GM10847 (cell line): ENCODE results near the gene GPM6B.

Experiments used
- POLR2A ChIP-seq: IDR thresholded peaks from 2 replicates; pipeline ENCODE4 v1.6.1; 2011; ENCODE audit not compliant: insufficient read length; ENCODE audit errors: extremely low read depth

Gene GPM6B

DNA sequence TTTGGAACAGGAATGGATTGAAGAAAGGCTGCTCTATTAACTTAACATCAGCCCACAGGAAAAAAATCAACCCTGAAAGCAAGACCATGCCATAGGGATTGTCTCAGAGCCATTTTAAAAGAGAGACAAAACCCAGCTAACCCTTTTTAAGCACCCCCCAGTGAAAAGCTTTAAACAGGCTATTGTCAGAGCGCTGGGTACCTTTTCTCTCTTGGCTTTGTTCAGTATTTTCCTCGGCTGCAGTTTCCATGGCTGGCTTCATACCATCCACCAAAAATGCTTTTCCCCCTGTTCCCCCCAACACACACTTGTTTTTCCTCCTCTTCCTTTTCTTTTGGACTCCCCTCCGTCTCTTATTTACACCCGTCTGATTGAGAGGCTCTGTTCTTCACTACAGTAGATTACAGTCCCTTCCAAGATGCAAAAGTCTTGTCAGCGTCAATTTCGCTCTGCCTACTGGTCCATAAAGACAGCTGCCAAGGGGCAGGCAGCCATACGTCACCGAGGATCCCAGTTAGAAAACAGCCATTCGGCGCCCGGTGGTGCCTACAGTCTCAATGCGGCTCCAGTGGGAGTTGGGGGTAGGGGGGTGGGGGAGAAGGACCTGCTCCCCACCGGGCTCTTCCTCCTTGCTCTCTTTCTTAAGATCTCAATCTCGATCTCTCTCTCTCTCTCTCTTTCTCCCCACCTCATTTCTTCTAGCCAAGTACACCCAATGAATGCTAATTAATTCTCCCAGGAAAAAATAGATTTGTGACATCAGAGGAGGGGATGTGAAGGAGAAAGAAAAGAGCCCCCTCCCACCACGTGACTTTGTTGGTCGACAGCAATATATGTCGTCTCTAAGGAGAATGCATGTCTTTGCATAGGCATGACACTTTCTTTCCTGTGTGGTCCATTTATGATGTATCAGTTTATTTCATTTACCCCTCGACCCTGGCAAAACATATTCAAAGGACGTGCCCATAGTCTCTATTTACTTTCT lies at the start of gene GPM6B:
Gene GPM6B (minus strand): TSS at position 451 of the 985 bp plus-strand sequence. CDS start 189 bp downstream, at position 262.
- TF ChIP-seq POLR2A, result no peak

- no peak for TF ChIP-seq POLR2A
Measured at GRCh38 chrX:13864264-13864663, 47.4 kb upstream of the GPM6B start.

- no peak for TF ChIP-seq POLR2A
Measured at GRCh38 chrX:13863324-13863723, 46.4 kb upstream of the GPM6B start.

DNA sequence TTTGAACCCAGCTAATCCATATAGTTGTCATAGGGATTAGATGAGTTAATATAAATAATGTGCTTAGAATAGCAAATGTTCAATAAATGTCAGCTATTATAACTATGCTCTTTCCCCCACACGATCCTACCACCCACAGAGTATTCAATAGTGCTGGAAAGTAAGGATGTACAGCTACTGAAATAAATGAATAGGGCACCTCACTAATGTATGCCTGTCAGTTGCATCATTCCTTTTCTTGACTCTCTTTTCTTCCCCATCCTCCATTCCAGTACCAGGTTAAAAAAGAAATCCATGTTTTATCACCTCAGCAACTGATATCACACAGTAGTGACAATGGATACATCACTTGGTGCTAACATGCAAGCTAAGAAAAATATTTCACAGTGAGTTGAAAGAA lies 42.8 kb upstream of the GPM6B start:
- TF ChIP-seq POLR2A, result no peak

DNA sequence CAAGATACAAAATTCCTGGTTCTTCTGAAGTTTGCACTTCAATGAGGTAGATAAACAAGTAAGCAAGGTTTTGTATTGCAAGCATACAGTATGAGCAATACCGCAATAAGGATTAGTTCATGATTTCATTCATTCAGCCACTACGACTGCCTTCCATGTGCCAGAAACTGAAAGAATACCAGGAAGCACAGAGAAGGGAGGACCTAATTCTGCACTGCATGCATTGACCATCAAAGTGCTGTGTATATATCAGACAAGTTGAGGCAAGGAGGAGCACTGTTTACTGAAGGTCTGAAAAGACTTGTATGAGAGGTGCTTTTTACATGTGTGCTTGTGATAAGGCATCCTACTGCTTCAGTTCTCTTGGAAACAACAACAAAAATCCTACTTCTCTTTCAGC lies 40.9 kb upstream of the GPM6B start:
- no peak for TF ChIP-seq POLR2A

DNA sequence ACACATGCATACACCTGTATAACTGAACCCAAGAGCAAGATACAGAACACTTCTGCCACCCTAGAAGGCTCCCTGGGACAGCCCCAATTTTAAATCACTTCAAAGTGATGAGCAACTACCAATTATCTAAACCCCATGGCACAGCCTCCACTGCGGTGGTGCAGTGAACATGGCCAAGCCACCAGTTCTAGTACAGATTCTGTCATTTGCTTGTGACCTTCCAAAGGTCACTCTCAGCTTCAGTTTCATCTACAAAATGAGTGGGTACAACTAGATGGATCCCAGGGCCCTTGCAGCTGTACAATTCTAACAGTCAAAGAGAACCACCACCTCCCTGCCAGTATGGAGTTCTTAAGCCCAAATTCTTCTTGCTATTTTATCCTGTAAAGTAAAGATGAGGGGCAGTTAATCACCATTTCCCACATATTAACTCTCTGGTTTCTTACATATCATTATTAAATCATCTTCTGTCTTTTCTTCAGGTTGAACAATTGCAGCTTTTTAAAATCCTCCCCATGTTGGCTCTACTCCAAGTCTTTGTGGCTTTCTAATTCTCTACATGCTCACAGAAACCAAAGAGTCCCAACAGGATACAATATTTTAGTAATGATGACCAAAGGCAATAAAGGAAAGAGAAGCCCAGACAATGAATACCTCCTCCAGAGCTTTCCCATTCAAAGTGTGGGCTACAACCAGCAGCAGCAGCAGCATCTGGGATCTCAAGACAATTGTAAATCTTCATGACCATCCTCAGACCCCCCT lies 39.0 kb upstream of the GPM6B start:
- no peak for TF ChIP-seq POLR2A

GRCh38 chrX:13854003-13854402 lies 37.1 kb upstream of the GPM6B start:
- TF ChIP-seq POLR2A, result no peak

GRCh38 chrX:13852001-13852695 lies 35.3 kb upstream of the GPM6B start:
- TF ChIP-seq POLR2A, result no peak

- TF ChIP-seq POLR2A, result no peak
Measured at GRCh38 chrX:13845721-13846378, 29.0 kb upstream of the GPM6B start.

- TF ChIP-seq POLR2A, result no peak
Measured at GRCh38 chrX:13843150-13843721, 26.3 kb upstream of the GPM6B start.

- no peak for TF ChIP-seq POLR2A
Measured at GRCh38 chrX:13840121-13840520, 23.2 kb upstream of the GPM6B start.

DNA sequence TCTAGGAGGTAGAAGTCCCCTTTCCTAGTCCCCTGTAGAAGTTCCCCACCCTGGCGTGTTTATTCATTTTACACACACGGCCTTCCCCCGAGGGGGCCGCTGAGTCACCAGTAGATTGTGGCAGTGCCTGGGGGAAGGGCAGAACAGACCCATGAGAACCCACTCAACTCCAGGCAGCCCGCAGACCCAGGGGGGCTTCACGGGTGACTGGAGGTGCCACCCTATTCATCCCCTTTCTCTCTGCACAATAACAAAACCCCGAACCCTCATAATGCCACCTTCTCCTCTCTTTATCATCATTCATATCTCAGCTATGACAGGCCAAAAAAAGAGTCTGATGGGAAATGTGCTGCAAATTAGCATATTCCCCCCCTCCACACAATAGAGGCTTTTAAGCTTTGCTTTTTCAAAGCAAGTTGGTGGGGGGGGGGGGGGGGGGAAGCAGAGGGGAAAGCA lies 20.4 kb upstream of the GPM6B start:
- TF ChIP-seq POLR2A, result no peak

GRCh38 chrX:13836575-13836974 lies 19.7 kb upstream of the GPM6B start:
- TF ChIP-seq POLR2A, result no peak

GRCh38 chrX:13835825-13836224 lies 18.9 kb upstream of the GPM6B start:
- TF ChIP-seq POLR2A, result no peak

DNA sequence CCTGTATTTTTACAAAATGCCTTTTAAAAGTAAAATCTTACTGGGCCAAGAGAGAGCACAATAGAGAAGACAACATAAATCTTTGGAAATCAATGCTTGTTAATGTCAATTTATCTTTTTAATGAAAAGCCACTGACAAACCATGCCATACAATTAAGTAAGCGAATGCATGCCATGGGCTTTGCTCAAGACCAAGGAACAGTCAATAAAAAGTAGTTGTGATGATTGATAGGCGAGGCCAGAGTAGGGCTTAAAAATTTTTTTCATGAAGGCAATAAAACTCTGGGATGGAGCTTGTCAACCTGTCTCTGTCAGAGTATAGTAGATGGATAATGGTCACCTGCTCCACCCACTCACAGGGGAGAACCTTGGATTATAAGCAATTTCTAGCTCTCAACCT lies 17.5 kb upstream of the GPM6B start:
- TF ChIP-seq POLR2A, result no peak

DNA sequence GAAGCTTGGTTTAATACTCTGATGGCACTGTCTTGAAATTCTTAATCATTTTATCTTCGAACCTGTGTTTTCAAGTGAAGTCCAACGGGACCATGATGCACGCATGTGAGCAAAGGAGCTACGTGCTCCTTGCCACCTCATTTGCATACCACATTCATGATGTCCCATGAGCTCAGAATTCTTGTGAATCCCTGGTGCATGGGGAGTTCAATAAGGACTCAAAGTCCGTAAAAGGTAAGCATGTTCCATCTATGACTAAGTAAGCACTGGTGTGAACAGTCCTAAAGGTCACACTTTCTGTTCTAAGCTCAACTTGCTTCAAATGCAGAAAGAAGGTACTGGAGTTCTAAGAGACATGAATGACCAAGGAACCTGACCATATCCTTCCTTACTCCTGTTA lies 13.1 kb upstream of the GPM6B start:
- TF ChIP-seq POLR2A, result no peak
